Uterus (tissue), 4 donors: ENCODE data around the gene PTPRM. TPM values are rescaled to one million over a fixed set of nuclear protein-coding genes. Genes with fewer than 3 reads are reported as not detected.

Experiments
- DNase-seq, 2 donors: peaks; one replicate each; pipeline ENCODE4 v3.0.0-alpha.2; 2019 to 2020
- H3K27ac ChIP-seq, 2 donors: fragments of 200-600 bp; sonication (generic); 1 replicate in 1 of 2; 2 replicates in 1 of 2; pipeline ENCODE4 v1.5.1; 2016 to 2018
- H3K27me3 ChIP-seq, 2 donors: fragments of 200-600 bp; sonication (generic); one replicate each; pipeline ENCODE4 v1.5.1; 2018 to 2019; ENCODE audit warnings: control low read depth in 1 of 2
- H3K36me3 ChIP-seq, 2 donors: fragments of 200-600 bp; sonication (generic); one replicate each; pipeline ENCODE4 v1.5.1; 2019; ENCODE audit warnings: control low read depth in 1 of 2
- H3K4me1 ChIP-seq, 2 donors: fragments of 200-600 bp; sonication (generic); one replicate each; pipeline ENCODE4 v1.5.1; 2018 to 2019; ENCODE audit warnings: control low read depth in 1 of 2
- H3K4me3 ChIP-seq, 2 donors: fragments of 200-600 bp; sonication (generic); 1 replicate in 1 of 2; 2 replicates in 1 of 2; pipeline ENCODE4 v1.5.1; 2018 to 2019; ENCODE audit warnings: mild to moderate bottlenecking in 1 of 2
- H3K9me3 ChIP-seq, 2 donors: fragments of 200-600 bp; sonication (generic); one replicate each; pipeline ENCODE4 v1.5.1; 2019; ENCODE audit warnings: control low read depth in 1 of 2
- CTCF ChIP-seq, 4 experiments: fragments of 200-600 bp in 2 of 4; fragments of 450-650 bp in 2 of 4; sonication (generic) in 2 of 4; IDR thresholded peaks; one replicate each; pipeline ENCODE4 v1.5.1; 2016 to 2019; ENCODE audit warnings: antibody characterized with exemption in 4 of 4, mild to moderate bottlenecking in 2 of 4, moderate library complexity in 1 of 4
- POLR2A ChIP-seq, 2 donors: fragments of 450-650 bp; IDR thresholded peaks; one replicate each; pipeline ENCODE4 v1.6.1; 2016; ENCODE audit warnings: antibody characterized with exemption in 2 of 2, mild to moderate bottlenecking in 1 of 2, moderate library complexity in 1 of 2
- intact Hi-C: fragments of 100-400 bp; cut with DNase I; formaldehyde crosslinking; loops from one replicate; pipeline ENCODE4 v1.15.1; 2023; ENCODE audit warnings: low total_unique reads
- total RNA-seq, 4 donors: library from RNA; depleted of rRNA in 3 of 4; stranded (reverse); fragments of >200 nt in 3 of 4; gene quantifications; one replicate each; pipeline versions ENCODE4 v1.1.0 to v1.2.4, GENCODE V29; 2014 to 2023
- donor health status: DM: yes; HTN: yes; CAD: no.

The PTPRM gene
- total RNA-seq, 4 donors from 2014 or later = 62.0 to 127 (median 85.7) TPM

GRCh38 chr18:7601936-7602335 is 34.8 kb downstream of the PTPRM start:
- Histone ChIP-seq H3K4me1 (no peaks in the 10 kb centered on the region), H3K4me3 (no peak overlapping the region), H3K36me3 (no peaks in the 10 kb centered on the region), H3K9me3 (no peaks in the 10 kb centered on the region), H3K27me3 (no peaks in the 10 kb centered on the region), H3K27ac (no peak overlapping the region)
- no peak for DNase-seq
- no peak for TF ChIP-seq POLR2A (IDR thresholded peaks at IDR 0.05)
- no peak for TF ChIP-seq CTCF (IDR thresholded peaks at IDR 0.05)
- intact Hi-C loops = no loop called here

- Histone ChIP-seq H3K4me1 (no peaks in the 10 kb centered on the region), H3K27ac (no peak overlapping the region), H3K9me3 (no peaks in the 10 kb centered on the region), H3K4me3 (no peak overlapping the region), H3K36me3 (no peaks in the 10 kb centered on the region), H3K27me3 (no peaks in the 10 kb centered on the region)
- intact Hi-C loops = no loop called here
- TF ChIP-seq POLR2A (IDR thresholded peaks at IDR 0.05) = no peak
- no peak for TF ChIP-seq CTCF (IDR thresholded peaks at IDR 0.05)
- no peak for DNase-seq
These were observed 36.3 kb downstream of the PTPRM start for GRCh38 chr18:7603259-7604000.

- no peaks in the 10 kb centered on the region for H3K4me1 ChIP-seq
- TF ChIP-seq POLR2A (IDR thresholded peaks at IDR 0.05) = no peak
- TF ChIP-seq CTCF (IDR thresholded peaks at IDR 0.05) = no peak
- no peaks in the 10 kb centered on the region for H3K9me3 ChIP-seq
- H3K27ac ChIP-seq = no peak overlapping the region
- intact Hi-C loops = no loop called here
- no peaks in the 10 kb centered on the region for H3K36me3 ChIP-seq
- no peak for DNase-seq
- H3K4me3 ChIP-seq = no peak overlapping the region
- H3K27me3 ChIP-seq = no peaks in the 10 kb centered on the region
These were observed 37.2 kb downstream of the PTPRM start for GRCh38 chr18:7604361-7604760.

GRCh38 chr18:7605705-7606104 is 38.6 kb downstream of the PTPRM start:
- intact Hi-C loops = no loop called here
- no peaks in the 10 kb centered on the region for H3K4me1 ChIP-seq

More at GRCh38 chr18:7605705-7606104, 38.6 kb downstream of the PTPRM start:
- no peak overlapping the region for H3K27ac ChIP-seq
- H3K27me3 ChIP-seq = no peaks in the 10 kb centered on the region
- no peak for TF ChIP-seq POLR2A (IDR thresholded peaks at IDR 0.05)
- TF ChIP-seq CTCF (IDR thresholded peaks at IDR 0.05) = no peak
- no peaks in the 10 kb centered on the region for H3K9me3 ChIP-seq
- H3K36me3 ChIP-seq = no peaks in the 10 kb centered on the region
- H3K4me3 ChIP-seq = no peak overlapping the region
- no peak for DNase-seq
